Ureter (tissue), 1 donor: ENCODE data around the gene GNB4. TPM values are rescaled to one million over a fixed set of nuclear protein-coding genes. Genes with fewer than 3 reads are reported as not detected.

Experiments used
- DNase-seq: peaks from one replicate; pipeline ENCODE4 v3.0.0-alpha.2; 2020; ENCODE audit warnings: low spot score
- total RNA-seq: library from RNA; stranded (reverse); gene quantifications from one replicate; pipeline ENCODE4 v1.2.4, GENCODE V29; 2023
- donor health status: DM: yes; HTN: yes; CAD: no.

Gene GNB4
- total RNA-seq, 1 donor from 2014 or later = 19.5 TPM

DNA sequence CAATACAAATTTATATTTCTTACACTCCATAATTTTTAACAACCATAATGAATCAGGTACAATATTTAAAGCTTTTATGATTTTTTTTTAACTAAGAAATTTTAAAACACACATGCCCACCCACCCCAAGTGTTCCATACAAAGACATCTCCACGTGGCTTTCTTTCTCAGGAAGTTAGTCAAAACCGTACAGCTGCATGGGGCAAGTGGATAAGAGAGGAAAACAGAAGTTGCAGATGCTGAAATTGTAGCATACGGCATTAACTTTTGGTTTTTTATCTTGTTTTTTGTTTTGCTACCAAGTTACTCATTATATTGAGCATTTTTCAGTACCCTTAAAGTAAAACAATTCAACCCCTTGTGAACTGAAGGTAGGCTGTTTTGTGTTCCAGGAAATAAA is 14.8 kb downstream of the GNB4 start:
- DNase-seq = no peak

DNA sequence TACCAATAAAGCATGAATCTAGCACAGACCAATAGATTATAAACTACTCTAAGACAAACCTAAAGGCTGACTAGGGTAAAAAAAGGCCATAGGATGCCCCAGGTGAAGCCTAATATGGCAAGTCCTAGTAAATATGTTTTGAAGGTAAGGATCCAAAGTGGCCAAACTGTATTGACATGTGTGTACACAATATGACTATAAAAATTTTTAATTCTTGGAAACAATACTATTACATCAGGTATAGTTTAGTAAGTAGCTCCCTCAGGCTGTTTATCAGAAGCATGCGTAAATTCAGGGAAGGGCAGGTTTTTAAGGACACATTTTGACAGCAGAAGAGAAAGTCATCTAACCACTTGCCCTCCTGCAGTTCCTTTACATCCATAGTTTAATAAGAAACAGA is 18.8 kb downstream of the GNB4 start:
- no peak for DNase-seq

DNA sequence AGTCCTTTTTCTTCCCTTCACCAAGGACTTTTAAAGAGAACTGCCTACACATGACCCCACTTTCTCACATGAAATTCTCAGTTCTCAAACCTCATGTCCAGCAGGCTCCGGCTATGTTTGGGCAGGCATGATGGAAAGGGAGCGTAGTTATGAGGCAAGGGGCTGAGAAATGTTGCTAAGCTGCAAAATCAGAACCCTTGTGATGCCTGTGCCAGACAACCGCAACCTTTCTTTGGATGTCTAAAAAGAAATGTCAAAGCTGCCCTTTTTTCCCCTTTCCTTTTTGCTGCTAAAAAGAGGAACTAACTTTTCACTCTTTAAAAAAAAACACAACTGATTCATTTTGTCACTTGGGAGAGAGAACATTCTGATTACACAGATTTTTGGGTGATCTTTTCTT is 19.2 kb downstream of the GNB4 start:
- no peak for DNase-seq

DNA sequence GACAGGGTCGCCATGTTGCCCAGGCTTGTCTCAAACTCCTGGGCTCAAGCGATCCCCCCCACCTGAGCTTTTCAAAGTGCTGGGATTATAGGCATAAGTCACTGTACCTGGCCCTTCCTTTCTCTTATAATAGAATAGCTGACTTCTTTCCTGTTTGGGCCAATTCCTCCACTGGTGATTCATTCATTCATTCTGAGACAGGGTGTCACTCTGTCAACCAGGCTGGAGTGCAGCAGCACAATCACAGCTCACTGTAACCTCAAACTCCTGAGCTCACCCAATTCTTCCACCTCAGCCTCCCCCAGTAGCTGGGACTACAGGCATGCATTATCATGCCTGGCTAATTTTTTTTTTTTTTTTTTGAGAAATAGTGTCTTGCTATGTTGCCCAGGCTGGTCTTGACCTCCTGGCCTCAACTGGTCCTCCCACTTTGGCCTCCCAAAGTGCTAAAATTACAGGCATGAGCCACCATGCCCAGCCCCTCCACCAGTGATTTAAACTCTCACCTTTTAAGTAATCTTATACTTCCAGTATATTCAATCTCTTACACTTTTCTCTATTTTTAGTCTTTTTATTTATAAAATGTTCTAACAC is 20.9 kb downstream of the GNB4 start:
- DNase-seq = no peak

DNA sequence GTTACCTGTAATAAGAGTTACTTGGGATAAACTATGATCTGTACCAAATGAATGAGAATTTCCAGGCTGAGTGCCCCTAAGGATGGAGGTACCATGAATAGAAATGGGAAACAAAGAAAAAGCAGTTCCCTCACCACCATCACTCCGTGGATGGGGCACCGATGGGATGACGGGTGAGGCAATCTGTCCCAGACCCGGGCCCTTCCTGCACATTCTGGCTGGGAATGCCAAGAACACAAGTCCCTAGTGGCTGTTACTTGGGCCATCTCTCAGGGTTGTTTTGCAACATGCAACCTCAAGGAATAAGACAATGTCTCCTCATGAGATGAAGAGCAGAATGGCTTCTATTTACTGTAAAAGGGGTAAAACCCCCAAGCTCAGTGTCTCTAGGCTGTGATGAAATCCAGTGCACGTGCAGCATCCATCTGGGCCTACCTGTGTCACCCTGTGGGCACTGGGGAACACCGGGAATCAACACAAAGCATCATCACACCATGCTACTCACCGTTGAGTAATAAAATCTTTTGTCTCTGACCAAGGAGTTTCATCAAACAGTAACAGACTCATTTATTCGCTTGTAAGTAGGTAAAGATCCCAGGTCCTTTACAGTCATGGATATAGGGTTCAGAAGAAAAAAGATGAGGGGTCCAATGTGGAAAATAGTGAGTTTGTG is 22.3 kb downstream of the GNB4 start:
- DNase-seq = no peak

DNA sequence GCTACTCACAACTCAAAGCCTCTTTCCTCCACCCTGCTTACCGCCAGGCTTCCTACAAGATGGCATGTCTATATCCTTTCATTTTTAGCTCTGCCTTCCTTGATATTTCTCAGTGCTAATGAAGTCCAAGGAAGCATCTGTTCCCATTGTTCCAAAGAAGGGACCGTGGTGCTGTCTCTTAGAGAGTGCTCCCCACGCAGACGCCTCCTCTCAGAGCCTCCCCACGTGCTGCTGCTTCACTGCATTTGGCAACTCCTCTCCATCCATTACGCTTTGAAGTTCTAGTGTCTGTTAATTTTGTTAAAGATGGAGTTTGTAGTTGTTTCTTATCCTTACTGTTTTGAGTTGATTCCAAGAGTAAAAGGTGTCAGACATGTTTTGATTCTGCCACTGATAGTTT is 26.2 kb downstream of the GNB4 start:
- no peak for DNase-seq

DNA sequence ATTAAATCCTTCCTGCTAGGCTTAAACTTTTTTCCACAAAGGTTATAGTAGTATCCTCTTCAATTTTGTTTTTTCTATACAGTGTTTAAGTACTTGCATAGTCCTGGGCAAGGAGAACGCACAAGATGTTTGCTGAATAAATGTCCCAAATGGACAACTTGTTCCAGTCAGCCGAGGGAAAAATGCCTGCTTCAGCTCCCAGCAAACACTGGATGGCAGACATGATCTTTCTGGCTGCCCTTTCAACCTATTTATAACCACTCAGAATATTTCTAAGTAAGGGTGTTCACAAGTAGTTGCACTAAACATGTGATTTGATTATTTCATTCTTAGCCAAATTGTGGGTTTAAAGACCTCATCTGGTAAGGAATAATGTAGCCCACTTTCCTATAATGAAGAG is 29.8 kb downstream of the GNB4 start:
- DNase-seq = no peak

DNA sequence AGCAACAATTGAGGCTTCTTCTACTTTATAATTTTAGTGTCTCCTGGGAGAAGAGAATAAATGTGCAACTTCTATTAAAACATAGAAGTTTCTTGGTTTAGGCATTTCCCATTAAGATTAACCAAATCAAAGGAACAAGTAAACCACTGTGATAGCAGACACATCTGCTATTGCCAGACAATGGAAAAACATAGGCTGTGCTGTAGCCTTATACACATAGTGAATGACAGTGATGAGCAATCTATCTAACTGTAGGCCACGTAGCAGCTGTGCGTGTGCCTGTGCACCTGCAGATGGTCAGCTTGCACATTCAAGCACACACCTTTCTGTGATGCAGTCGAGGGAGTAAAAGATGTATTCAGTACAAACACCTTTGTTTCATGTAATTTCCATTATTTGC is 32.7 kb downstream of the GNB4 start:
- no peak for DNase-seq

DNA sequence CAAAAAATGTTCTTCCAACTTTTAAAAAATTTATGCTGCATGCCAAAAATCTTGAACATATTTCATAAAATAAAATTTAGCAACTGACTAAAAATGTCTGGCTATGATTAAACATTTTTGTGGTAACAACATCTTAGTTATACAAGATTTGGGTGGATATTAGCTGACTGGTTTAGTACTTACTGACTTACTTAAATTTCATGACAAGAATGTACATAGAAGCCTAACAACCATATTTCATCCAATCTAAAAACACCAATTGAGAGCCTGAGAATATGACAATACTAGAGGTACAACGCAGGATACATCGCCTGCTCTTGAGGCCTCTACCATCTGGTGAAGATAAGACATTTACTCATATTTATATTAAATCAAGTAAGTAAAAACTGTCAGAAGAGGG is 34.6 kb downstream of the GNB4 start:
- no peak for DNase-seq

DNA sequence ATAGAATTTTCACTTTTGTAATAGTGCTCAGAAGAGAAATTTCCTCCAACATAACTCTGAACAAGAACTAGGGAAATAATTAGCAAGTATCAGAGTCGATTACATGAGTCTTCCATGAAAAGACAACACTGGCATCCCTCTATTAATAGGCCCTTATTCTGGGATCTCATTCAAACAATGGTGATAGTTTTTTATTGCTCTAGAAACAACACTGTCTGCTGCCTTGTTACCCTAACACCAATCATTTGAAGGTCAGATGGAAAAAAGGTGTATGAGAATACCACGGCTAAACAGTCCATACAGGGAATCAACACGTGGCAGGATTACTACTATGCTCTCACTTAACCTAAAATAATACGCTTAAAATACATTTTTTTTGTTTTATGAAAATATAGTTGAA is 35.9 kb downstream of the GNB4 start:
- no peak for DNase-seq

DNA sequence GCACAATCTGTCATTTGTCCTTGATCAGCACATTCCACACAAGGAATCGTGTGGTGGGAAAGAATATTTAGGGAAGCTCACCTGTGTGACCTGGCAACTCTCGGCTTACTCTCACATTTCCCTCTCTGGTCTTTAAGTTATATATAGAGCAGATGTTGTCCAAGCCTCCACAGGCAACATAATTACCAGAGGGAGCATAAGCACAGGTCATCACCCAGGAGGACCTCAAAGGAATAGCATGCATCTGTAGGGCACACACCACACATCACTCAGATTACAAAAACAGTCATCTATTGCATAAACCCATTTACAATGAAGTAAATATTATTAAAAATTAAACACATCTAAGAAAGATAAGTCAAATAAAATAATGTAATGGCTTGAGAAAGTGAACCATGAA is 36.5 kb downstream of the GNB4 start:
- DNase-seq = no peak

DNA sequence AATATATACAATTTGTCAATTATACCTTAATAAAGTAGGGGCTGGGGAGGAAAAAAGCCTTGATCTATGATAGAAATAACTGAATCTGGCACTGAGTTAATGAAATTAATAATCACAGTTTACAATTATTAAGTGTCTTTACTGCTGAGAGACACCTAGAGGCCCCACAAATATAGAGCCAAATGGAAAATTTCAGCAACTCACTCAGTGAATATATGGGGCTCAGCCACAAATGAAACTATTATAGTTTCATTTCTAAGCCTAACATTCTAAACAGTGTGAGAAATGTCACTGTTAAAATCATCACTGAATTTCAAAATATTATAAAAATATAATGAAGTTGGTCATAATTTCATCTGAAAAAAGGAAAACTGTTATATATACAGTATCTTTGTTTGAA is 40.3 kb downstream of the GNB4 start:
- no peak for DNase-seq

DNA sequence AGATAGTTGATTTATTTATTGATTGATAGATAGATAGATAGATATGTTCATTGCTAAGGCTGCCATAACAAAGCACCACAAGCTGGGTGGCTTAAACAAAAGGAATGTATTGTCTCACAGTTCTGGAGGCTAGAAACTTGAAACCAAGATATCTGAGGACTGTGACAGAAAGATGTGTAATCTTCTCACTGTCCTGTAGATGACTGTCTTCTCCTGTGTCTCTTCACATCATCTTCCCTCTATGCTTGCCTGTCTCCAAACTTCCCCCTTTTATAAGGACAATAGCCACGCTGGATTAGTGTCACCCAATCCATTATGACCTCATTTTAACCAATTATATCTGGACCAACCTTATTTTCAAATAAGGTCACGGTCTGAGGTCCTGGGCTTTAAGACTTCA is 40.9 kb downstream of the GNB4 start:
- no peak for DNase-seq

DNA sequence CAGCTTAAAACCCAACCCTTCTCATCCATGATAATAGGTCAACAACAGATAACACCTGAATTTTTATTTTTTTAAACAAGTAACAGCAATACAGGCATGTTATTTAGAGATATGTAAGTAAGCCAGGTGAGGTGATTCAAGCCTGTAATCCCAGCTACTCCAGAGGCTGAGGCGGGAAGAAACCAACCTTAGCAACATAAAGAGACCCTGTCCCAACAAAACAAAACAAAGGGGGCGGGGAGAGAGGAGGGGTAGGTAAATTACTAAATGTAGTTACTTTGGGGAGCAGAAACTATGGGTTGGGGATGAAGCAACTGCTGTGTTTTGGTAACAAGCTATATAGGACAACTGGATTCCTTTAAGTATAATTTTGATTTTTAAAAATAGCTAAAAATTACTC is 47.0 kb downstream of the GNB4 start:
- no peak for DNase-seq

DNA sequence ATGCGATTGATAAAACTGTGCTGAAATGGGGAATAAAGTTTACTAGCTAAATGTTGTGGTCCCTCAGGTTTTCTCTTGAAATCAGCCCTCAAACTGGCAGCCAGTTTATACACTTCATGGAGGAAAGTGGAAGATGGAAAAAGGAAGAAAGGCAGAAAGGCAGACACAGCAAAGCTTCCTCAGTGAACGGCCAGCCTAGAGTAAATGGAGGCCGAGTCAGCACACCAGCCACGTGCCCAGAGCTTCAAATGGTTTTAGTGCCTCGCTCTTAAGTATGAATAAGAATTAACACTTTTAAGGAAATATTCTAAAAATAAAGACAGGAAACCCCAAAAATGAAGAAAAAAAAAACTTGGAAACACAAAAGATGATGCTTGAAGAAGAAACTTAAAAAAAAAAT is 48.3 kb downstream of the GNB4 start:
- DNase-seq = no peak

DNA sequence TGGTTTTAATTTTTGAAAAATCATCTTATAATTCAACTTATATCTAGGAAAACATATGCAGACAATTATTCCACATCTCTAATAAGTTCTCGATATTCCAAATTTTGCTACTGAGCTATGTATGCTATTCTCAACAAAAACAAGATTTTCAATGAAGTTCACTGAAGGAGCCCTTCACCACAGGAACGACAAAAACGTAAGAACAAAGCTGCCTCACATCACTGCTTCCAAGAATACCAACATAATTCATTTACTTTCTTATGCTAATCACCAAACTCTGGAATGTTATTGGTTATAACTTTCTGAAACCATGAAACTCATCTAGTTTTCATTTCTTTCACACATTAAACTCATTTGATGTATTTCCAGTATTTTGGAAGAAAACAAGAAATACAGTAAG is 49.7 kb downstream of the GNB4 start:
- no peak for DNase-seq

DNA sequence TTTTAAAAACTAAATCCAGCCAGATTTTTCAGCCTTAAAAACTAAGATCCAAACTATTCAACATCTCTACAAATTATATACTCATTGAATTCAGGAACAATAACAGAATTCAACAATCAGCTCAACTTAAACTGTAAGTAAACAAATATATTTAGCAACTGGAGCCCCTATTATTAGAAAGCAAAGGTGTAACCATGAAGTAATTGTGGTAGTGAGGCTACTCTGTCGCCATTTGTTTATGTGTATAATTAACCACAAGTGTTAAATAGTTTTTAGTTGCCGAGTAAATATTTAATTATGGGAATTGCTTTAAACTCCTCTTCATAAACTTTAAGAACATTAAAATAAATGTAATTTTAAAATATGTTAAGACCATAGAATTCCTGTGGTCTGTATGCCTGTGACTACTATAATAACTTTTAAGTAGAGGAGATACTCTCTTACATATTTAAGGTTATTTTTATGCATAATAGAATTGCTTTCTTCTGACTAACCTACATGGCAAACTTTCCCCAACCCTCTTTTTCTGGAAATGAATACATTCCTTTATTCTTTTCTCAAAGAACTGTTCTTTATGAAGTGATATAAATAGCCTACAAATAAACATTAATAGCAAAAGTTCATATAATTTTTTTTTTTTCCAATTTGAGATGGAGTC is 52.6 kb downstream of the GNB4 start:
- DNase-seq = no peak

DNA sequence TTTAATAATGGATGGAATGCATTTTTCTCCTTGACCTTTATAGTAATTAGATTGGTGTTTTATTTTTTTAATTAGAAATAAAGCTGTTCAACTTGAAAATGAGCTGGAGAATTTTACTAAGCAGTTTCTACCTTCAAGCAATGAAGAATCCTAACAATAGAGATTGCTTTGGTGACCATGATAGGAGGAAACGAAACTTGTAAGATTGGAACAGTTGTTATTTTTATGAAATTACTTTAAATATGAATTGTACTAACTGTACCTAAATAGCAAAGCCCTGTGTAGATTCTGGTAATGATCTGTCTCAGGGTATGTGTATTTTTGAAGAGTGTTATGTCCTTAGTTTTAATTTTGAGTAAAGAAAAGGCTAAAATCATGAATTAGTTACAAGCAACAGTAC is 59.4 kb downstream of the GNB4 start:
- DNase-seq = no peak

DNA sequence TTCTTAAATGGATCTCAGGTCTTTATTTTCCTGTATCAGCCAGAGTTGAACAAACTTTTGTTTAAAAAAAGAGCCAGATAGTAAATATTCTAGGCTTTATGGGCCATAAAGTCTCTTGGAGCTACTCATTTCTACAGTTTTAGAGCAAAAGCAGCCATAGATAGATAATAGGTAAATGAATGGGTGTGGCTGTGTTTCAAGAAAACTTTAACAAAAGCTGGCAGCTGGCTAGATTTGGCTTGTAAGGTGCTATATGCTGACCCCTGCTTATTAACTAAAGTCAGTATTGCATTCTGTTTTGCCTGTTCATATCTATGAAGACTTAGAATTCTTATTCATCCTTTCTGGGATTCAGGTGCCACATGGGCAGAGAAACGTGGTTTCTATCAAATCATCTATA is 74.8 kb downstream of the GNB4 start:
- DNase-seq = no peak

DNA sequence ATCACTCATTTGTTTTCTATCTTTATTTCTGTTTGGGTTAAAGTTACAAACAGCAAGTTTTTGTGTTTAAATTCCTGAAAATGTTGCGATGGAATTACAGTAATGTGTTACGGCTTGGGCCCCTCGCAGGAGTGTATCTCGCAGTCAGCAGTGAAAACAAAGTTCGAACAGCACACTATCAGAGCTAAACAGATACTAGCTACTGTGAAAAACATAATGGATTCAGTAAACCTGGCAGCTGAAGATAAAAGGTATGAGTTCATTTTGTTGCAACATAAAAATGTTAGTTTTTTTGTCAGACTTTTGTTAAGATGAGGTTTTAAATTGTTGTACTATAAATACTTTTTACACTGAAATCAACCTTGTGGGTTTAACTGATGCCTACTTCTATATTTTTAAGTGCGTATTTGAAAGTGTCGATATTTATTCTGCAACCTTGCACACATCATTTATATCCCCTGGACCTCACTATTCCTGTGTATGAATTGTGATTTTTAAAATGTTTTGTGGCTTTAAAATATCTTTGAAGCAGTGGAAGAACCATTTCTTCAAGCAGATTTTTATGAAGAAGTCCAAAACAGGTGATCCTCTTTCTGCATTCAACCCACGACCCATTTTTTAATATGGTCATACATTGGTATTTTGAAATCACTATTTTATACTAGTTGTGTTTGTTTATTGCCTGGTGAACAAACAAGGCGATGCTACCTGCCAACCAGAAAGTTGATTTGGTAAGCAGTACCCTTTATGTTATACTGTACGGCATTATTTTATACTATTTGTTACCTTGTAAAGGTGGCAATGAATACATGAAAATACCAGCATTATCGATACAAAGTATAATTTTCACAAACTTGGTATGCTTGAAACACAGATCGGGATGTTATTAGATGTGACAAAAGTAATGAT is 75.9 kb downstream of the GNB4 start:
- DNase-seq = no peak

DNA sequence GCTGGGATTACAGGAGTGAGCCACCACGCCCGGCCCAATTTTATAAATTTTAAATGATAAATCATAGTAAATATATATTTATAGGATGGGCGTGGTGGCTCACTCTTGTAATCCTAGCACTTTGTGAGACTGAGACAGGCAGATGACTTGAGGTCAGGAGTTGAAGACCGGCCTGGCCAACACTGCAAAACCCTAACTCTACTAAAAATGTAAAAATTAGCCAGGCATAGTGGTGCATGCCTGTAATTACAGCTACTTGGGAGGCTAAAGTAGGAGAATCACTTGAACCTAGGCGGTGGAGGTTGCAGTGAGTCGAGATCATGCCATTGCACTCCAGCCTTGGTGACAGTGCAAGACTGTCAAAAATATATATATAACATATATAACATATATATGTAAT is 77.3 kb downstream of the GNB4 start:
- no peak for DNase-seq

DNA sequence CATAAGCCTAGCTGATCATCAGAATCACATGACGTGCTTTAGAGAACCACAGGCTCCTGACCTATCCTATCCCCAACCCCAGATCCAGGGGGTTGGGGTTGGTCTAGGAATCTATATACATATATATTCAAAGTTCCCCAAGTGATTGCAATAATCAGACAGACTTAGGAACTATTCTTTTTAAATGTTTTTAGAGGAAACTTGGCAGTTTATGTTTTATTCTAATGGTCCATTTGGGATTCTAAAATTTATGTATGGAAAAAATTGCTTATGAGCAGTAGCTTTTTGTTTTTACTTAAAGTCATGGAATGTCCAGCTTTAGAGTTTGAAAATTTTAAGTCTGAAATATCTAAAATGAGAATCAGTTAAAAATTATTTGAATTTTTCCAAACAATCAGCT is 81.6 kb downstream of the GNB4 start:
- no peak for DNase-seq

DNA sequence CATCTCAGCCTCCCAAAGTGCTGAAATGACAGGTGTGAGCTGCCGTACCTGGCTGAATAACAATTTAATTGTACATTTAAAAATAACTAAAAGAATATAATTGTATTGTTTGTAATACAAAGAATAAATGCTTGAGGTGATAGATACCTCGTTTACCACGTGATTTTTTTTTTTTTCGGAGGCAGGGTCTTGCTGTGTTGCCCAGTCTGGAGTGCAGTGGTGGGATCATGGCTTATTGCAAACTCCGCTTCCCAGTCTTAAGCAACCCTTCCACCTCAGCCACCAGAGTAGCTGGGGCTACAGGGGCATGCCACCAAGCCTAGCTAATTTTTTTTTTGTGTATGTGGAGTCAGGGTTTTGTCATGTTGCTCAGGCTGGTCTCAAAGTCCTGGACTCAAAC is 87.9 kb downstream of the GNB4 start:
- no peak for DNase-seq
